Type B pancreatic cell (in vitro differentiated cells): Measurements from ENCODE around the gene LRRC75B. TPM values are rescaled to one million over a fixed set of nuclear protein-coding genes. Genes with fewer than 3 reads are reported as not detected.

Experiments used
- DNase-seq: peaks from one replicate; pipeline ENCODE4 v3.0.0; 2021; ENCODE audit warnings: mixed read lengths; ENCODE audit not compliant: unreplicated experiment; ENCODE audit errors: extremely low spot score
- H3K27ac Mint-ChIP-seq: 2 replicates; pipeline ENCODE4 v1.8.0; 2021; ENCODE audit warnings: mild to moderate bottlenecking, mixed read lengths
- H3K27me3 Mint-ChIP-seq: 2 replicates; pipeline ENCODE4 v1.8.0; 2021; ENCODE audit warnings: mixed read lengths
- H3K36me3 Mint-ChIP-seq: 2 replicates; pipeline ENCODE4 v1.8.0; 2021; ENCODE audit warnings: mixed read lengths
- H3K4me1 Mint-ChIP-seq: one replicate; pipeline ENCODE4 v1.8.0; 2021; ENCODE audit warnings: mixed read lengths; ENCODE audit not compliant: unreplicated experiment
- H3K4me3 Mint-ChIP-seq: 2 replicates; pipeline ENCODE4 v1.8.0; 2021; ENCODE audit warnings: mild to moderate bottlenecking, mixed read lengths
- H3K9me3 Mint-ChIP-seq: 2 replicates; pipeline ENCODE4 v1.8.0; 2021; ENCODE audit warnings: mixed read lengths
- CTCF ChIP-seq: fragments of 200-600 bp; sonication (generic); conservative IDR thresholded peaks from 2 replicates; pipeline ENCODE4 v1.5.0; 2021; ENCODE audit warnings: antibody characterized with exemption, mild to moderate bottlenecking
- total RNA-seq: library from RNA; stranded (reverse); gene quantifications from 2 replicates; pipeline ENCODE4 v1.2.1, GENCODE V29; 2021; ENCODE audit warnings: low replicate concordance

The LRRC75B gene
- total RNA-seq, 1 donor from 2014 or later: 18.6 TPM

GRCh38 chr22:24540470-24540869 is 52.4 kb downstream of the LRRC75B start:
- Mint-ChIP-seq H3K27ac (no peak overlapping the region), H3K27me3 (no peaks in the 10 kb centered on the region), H3K4me1 (no peaks in the 10 kb centered on the region), H3K4me3 (no peak overlapping the region), H3K36me3 (peaks cover 4% of the 10 kb centered on the region), H3K9me3 (no peaks in the 10 kb centered on the region)
- TF ChIP-seq CTCF: no peak
- no peak for DNase-seq

- Mint-ChIP-seq H3K9me3 (no peaks in the 10 kb centered on the region), H3K27ac (no peak overlapping the region), H3K27me3 (no peaks in the 10 kb centered on the region)
Measured at GRCh38 chr22:24536089-24536488, 56.8 kb downstream of the LRRC75B start.

More at GRCh38 chr22:24536089-24536488, 56.8 kb downstream of the LRRC75B start:
- no peak for TF ChIP-seq CTCF
- H3K4me3 Mint-ChIP-seq: no peak overlapping the region
- DNase-seq: no peak
- peaks cover 4% of the 10 kb centered on the region for H3K36me3 Mint-ChIP-seq
- no peaks in the 10 kb centered on the region for H3K4me1 Mint-ChIP-seq

Other genes starting within 250 kb of the LRRC75B start
- 7.2 and 19.2 TPM in 2 replicates for gene ADORA2A, start 165.5 kb downstream of the LRRC75B start, total RNA-seq
- gene UPB1, start 97.7 kb downstream of the LRRC75B start, total RNA-seq: 0.24 and 1.1 TPM in 2 replicates
- gene GUCD1, start 37.9 kb downstream of the LRRC75B start, total RNA-seq: 81.8 and 98.0 TPM in 2 replicates
- 107 and 114 TPM in 2 replicates for gene SNRPD3, start 37.1 kb downstream of the LRRC75B start, total RNA-seq
- gene GGT1, start 10.1 kb upstream of the LRRC75B start, total RNA-seq: 4.2 and 8.7 TPM in 2 replicates
- gene PIWIL3, start 181.6 kb upstream of the LRRC75B start, total RNA-seq: not detected in 2 replicates
- gene SGSM1, start 213.1 kb upstream of the LRRC75B start, total RNA-seq: 3.7 and 5.1 TPM in 2 replicates